Type B pancreatic cell (in vitro differentiated cells): ENCODE data around the gene SIX5. TPM values are rescaled to one million over a fixed set of nuclear protein-coding genes. Genes with fewer than 3 reads are reported as not detected.

Experiments used
- DNase-seq: peaks from one replicate; pipeline ENCODE4 v3.0.0; 2021; ENCODE audit warnings: mixed read lengths; ENCODE audit not compliant: unreplicated experiment; ENCODE audit errors: extremely low spot score
- H3K27ac Mint-ChIP-seq: 2 replicates; pipeline ENCODE4 v1.8.0; 2021; ENCODE audit warnings: mild to moderate bottlenecking, mixed read lengths
- H3K27me3 Mint-ChIP-seq: 2 replicates; pipeline ENCODE4 v1.8.0; 2021; ENCODE audit warnings: mixed read lengths
- H3K36me3 Mint-ChIP-seq: 2 replicates; pipeline ENCODE4 v1.8.0; 2021; ENCODE audit warnings: mixed read lengths
- H3K4me1 Mint-ChIP-seq: one replicate; pipeline ENCODE4 v1.8.0; 2021; ENCODE audit warnings: mixed read lengths; ENCODE audit not compliant: unreplicated experiment
- H3K4me3 Mint-ChIP-seq: 2 replicates; pipeline ENCODE4 v1.8.0; 2021; ENCODE audit warnings: mild to moderate bottlenecking, mixed read lengths
- H3K9me3 Mint-ChIP-seq: 2 replicates; pipeline ENCODE4 v1.8.0; 2021; ENCODE audit warnings: mixed read lengths
- CTCF ChIP-seq: fragments of 200-600 bp; sonication (generic); conservative IDR thresholded peaks from 2 replicates; pipeline ENCODE4 v1.5.0; 2021; ENCODE audit warnings: antibody characterized with exemption, mild to moderate bottlenecking
- total RNA-seq: library from RNA; stranded (reverse); gene quantifications from 2 replicates; pipeline ENCODE4 v1.2.1, GENCODE V29; 2021; ENCODE audit warnings: low replicate concordance

The SIX5 gene
- total RNA-seq, 1 donor from 2014 or later = 38.0 TPM

DNA sequence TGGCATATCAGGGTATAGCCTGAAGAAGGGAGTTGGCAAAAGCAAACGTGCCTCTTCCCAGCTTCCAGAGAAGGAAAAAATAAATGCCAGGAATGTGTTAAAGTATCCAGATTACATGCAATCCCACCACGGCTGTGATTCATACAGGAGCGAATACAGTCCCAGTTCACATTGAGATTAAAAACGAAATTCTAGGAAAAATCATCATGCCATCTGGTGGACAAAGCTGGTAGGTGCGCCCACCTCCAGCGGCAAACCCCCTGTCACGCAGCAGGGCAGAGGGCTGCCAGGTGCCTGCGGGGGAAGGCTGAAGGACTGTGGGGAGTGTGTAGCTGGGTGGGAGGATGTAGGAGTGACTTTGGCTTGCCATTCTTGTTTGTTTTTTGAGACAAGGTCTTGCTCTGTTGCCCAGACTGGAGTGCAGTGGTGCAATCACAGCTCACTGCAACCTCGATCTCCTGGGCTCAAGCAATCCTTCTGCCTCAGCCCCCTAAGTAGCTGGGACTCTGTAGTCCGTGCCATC lies 30.0 kb upstream of the SIX5 start:
- Mint-ChIP-seq H3K27me3 (peaks cover 4% of the 10 kb centered on the region), H3K4me3 (peak overlapping the region; percentile 65), H3K9me3 (no peaks in the 10 kb centered on the region), H3K36me3 (no peaks in the 10 kb centered on the region), H3K4me1 (peaks cover 10% of the 10 kb centered on the region), H3K27ac (peak overlapping the region; percentile 74)
- TF ChIP-seq CTCF = peak; percentile 91
- no peak for DNase-seq

- no peak for TF ChIP-seq CTCF
- Mint-ChIP-seq H3K4me3 (peak overlapping the region; percentile 18), H3K9me3 (no peaks in the 10 kb centered on the region), H3K36me3 (peaks cover 8% of the 10 kb centered on the region), H3K27ac (no peak overlapping the region), H3K27me3 (peaks cover 4% of the 10 kb centered on the region), H3K4me1 (peaks cover 36% of the 10 kb centered on the region)
- DNase-seq = no peak
Measured at GRCh38 chr19:45794627-45795026, 25.6 kb upstream of the SIX5 start.

GRCh38 chr19:45793876-45794275 lies 24.8 kb upstream of the SIX5 start:
- H3K4me3 Mint-ChIP-seq = peak overlapping the region; percentile 76
- no peak for TF ChIP-seq CTCF
- H3K36me3 Mint-ChIP-seq = peaks cover 11% of the 10 kb centered on the region
- no peaks in the 10 kb centered on the region for H3K9me3 Mint-ChIP-seq
- H3K27ac Mint-ChIP-seq = no peak overlapping the region
- peaks cover 33% of the 10 kb centered on the region for H3K4me1 Mint-ChIP-seq
- peaks cover under 1% of the 10 kb centered on the region for H3K27me3 Mint-ChIP-seq
- no peak for DNase-seq

DNA sequence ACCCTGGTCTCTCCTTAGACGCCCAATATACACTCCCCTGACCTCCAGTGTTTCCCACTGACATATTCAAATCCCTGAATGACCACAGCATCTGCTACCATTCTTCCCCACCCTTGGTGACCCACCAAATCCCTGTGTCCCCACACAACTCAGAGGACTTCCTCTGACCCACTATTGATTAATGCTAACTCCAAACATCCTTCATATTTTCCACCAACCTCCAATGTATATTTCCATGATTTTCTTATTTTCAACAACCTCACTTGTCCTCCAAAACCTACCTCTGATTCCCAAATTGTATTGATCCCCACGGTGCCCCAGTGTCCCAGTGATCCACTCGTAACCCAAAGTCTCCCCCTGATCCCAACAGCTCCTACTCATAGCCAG lies 24.1 kb upstream of the SIX5 start:
- no peak for DNase-seq
- no peaks in the 10 kb centered on the region for H3K27me3 Mint-ChIP-seq
- H3K36me3 Mint-ChIP-seq = peaks cover 14% of the 10 kb centered on the region
- H3K27ac Mint-ChIP-seq = peak overlapping the region; percentile 87
- TF ChIP-seq CTCF = no peak
- peak overlapping the region; percentile 88 for H3K4me3 Mint-ChIP-seq
- no peaks in the 10 kb centered on the region for H3K9me3 Mint-ChIP-seq
- peaks cover 31% of the 10 kb centered on the region for H3K4me1 Mint-ChIP-seq

DNA sequence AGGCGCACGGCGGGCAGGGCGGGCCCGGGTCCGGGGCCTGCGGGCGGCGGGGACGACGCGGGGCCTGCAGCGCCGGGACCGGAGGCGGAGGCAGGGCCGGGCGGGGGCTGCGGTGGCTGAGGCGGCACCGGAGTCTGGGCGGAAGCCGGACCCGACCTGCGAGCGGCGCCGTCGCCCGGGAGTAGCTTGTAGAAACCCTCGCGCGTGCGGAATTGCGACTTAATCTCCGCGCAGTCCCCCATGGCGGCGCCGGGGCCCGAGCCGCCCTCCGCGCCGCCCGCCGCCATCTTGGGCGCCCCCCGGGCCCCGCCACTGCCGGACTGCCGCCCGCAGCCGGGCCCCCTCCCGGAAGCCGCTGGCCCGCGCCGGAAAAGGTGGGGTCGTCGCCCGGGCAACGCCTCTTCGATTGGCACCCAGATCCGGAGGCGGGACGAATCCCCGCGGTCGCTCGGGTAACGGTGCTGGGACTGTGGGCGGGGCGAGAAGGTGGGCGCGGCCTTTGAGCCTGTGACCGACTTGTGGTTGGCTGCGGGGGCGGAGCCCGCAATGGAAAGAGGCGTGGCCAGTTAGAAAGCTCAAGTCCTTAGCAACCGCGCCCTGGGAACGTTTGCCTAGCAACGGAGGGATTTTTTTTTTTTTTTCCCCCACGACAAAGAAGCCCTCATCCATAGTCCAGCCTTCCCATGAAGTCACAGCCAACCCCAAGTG lies 23.6 kb upstream of the SIX5 start, which contains the start of gene DMWD:
DMWD (minus strand) TSS at position 376 of the 708 bp plus-strand sequence; CDS start at position 287, 89 bp downstream.
- peak; percentile 100 for DNase-seq
- Mint-ChIP-seq H3K9me3 (no peaks in the 10 kb centered on the region), H3K27ac (peak within 1 kb of the TSS; percentile 87), H3K4me1 (peaks cover 31% of the 10 kb centered on the region), H3K36me3 (peaks cover 16% of the 10 kb centered on the region), H3K27me3 (no peaks in the 10 kb centered on the region), H3K4me3 (peak within 1 kb of the TSS; percentile 94)
- TF ChIP-seq CTCF = no peak
